Endothelial cell of umbilical vein (primary cell): ENCODE results near the gene LRRC10B. TPM values are rescaled to one million over a fixed set of nuclear protein-coding genes. Genes with fewer than 3 reads are reported as not detected.

Experiments
- BruUV-seq: library from RNA; stranded (reverse); fragments of 400-500 nt; replicated peaks from 2 replicates; lab custom pipeline; 2021; lab: Mats Ljungman, UMichigan
- CTCF ChIA-PET: fragments of 300-600, 350-600 bp; sonication (Branson Sonifier 250); formaldehyde crosslinking; loops from one replicate; lab custom pipeline; 2021; ENCODE audit warnings: antibody characterized with exemption, inconsistent platforms; lab: Charles Lee
- POLR2A ChIA-PET: fragments of 300-600, 350-600 bp; sonication (Branson Sonifier 250); formaldehyde crosslinking; loops from one replicate; lab custom pipeline; 2021; ENCODE audit warnings: antibody characterized with exemption, inconsistent platforms; lab: Charles Lee
- DNase-seq: peaks from one replicate; pipeline ENCODE4 v3.0.0-alpha.2; 2011; ENCODE audit warnings: low read depth, low spot score
- FAIRE-seq: peaks from 2 replicates; lab custom pipeline; 2011; peaks lifted over from hg19 to GRCh38; lab: Jason Lieb, UNC
- H2AFZ ChIP-seq: 2 replicates; pipeline ENCODE4 v1.6.0; 2012; ENCODE audit warnings: low read depth, low read length, control low read depth, inconsistent platforms
- H3K27ac ChIP-seq: 2 replicates; pipeline ENCODE4 v1.5.1; 2011; ENCODE audit warnings: low read depth, mild to moderate bottlenecking, control low read depth, low read length, moderate library complexity; ENCODE audit not compliant: insufficient read depth
- H3K27me3 ChIP-seq, 2 experiments: 2 replicates each; pipeline versions ENCODE4 v1.6.0 to v1.6.1; 2011; ENCODE audit warnings: low read length in 2 of 2, mixed read lengths in 1 of 2; ENCODE audit not compliant: control insufficient read depth in 2 of 2, insufficient read depth in 2 of 2
- H3K36me3 ChIP-seq, 2 experiments: 2 replicates in 1 of 2; 3 replicates in 1 of 2; pipeline ENCODE4 v1.5.1; 2011; ENCODE audit warnings: low read length in 2 of 2, mild to moderate bottlenecking in 1 of 2, moderate library complexity in 1 of 2; ENCODE audit not compliant: control insufficient read depth in 2 of 2, insufficient read depth in 2 of 2; ENCODE audit errors: extremely low read depth in 1 of 2
- H3K4me1 ChIP-seq: 3 replicates; pipeline ENCODE4 v1.5.1; 2011; ENCODE audit warnings: mild to moderate bottlenecking, low read length; ENCODE audit not compliant: control insufficient read depth, insufficient read depth; ENCODE audit errors: extremely low read depth
- H3K4me2 ChIP-seq: 2 replicates; pipeline ENCODE4 v1.6.1; 2011; ENCODE audit warnings: low read length, control low read depth, mixed read lengths; ENCODE audit not compliant: insufficient read depth
- H3K4me3 ChIP-seq, 3 experiments: fragments of 200-600 bp in 1 of 3; sonication (generic), shearing (Covaris generic) in 1 of 3; replicated peaks in 1 of 3; 2 replicates each; pipeline ENCODE4 v1.5.1; 2011 to 2016; ENCODE audit warnings: control low read depth in 3 of 3, low read length in 3 of 3, mild to moderate bottlenecking in 2 of 3, inconsistent platforms in 1 of 3, low read depth in 1 of 3, moderate library complexity in 1 of 3; ENCODE audit not compliant: insufficient read depth in 1 of 3
- H3K79me2 ChIP-seq: 2 replicates; pipeline ENCODE4 v1.6.0; 2012; ENCODE audit warnings: low read length, inconsistent platforms; ENCODE audit not compliant: control insufficient read depth, insufficient read depth
- H3K9ac ChIP-seq: replicated peaks from 2 replicates; pipeline ENCODE3; 2011; ENCODE audit warnings: low read length, control low read depth; ENCODE audit not compliant: insufficient read depth; ENCODE audit errors: extremely low read depth
- H3K9me1 ChIP-seq: replicated peaks from 3 replicates; pipeline ENCODE4 v1.6.0; 2011; ENCODE audit warnings: mild to moderate bottlenecking, low read length; ENCODE audit not compliant: control insufficient read depth, insufficient read depth; ENCODE audit errors: extremely low read depth
- H3K9me3 ChIP-seq: replicated peaks from 2 replicates; pipeline ENCODE4 v1.5.1; 2012; ENCODE audit warnings: low read length, inconsistent platforms; ENCODE audit not compliant: control insufficient read depth, insufficient read depth
- H4K20me1 ChIP-seq: replicated peaks from 2 replicates; pipeline ENCODE3; 2011; ENCODE audit warnings: mild to moderate bottlenecking, low read length; ENCODE audit not compliant: control insufficient read depth, insufficient read depth; ENCODE audit errors: extremely low read depth
- EZH2 ChIP-seq: IDR thresholded peaks from 2 replicates; pipeline ENCODE4 v1.6.1; 2012; ENCODE audit warnings: borderline replicate concordance, low read depth, mild to moderate bottlenecking, moderate library complexity, low read length, inconsistent platforms; ENCODE audit not compliant: severe bottlenecking
- FOS ChIP-seq: IDR thresholded peaks from 2 replicates; pipeline ENCODE4 v1.6.1; 2011; ENCODE audit warnings: mild to moderate bottlenecking, low read length, moderate library complexity, borderline replicate concordance; ENCODE audit not compliant: insufficient read depth
- GATA2 ChIP-seq: IDR thresholded peaks from 2 replicates; pipeline ENCODE4 v1.7.0; 2011; ENCODE audit warnings: low read depth, mild to moderate bottlenecking, moderate library complexity, mixed read lengths, low read length; ENCODE audit not compliant: insufficient read length, insufficient read depth
- JUN ChIP-seq: IDR thresholded peaks from 2 replicates; pipeline ENCODE4 v1.6.1; 2011; ENCODE audit warnings: borderline replicate concordance, low read depth; ENCODE audit not compliant: insufficient read length, insufficient read depth
- MYC ChIP-seq: IDR thresholded peaks from one replicate; pipeline ENCODE4 v1.6.1; 2011; ENCODE audit warnings: mild to moderate bottlenecking, low read depth, low read length
- POLR2A ChIP-seq: IDR thresholded peaks from 2 replicates; pipeline ENCODE4 v1.6.1; 2012; ENCODE audit warnings: low read depth, mild to moderate bottlenecking, control low read depth, low read length
- POLR2AphosphoS5 ChIP-seq: IDR thresholded peaks from 2 replicates; pipeline ENCODE4 v1.6.1; 2012; ENCODE audit warnings: low read depth, mild to moderate bottlenecking, control low read depth, low read length, moderate library complexity; ENCODE audit not compliant: insufficient read depth
- dilution Hi-C: fragments of 300-500 bp; cut with MboI; formaldehyde crosslinking; loops from one replicate; pipeline ENCODE4 v1.15.0; 2019; ENCODE audit warnings: low sequenced_read_pairs; ENCODE audit not compliant: extremely low pct_ligation_motif_present
- intact Hi-C: fragments of 100-400 bp; cut with micrococcal nuclease; formaldehyde crosslinking; loops from one replicate; pipeline ENCODE4 v1.10.0; 2022
- polyA plus RNA-seq, 4 experiments: library from polyadenylated mRNA; depleted of rRNA in 3 of 4; stranded (reverse) in 3 of 4; unstranded in 1 of 4; fragments of >200 nt; gene quantifications; 2 replicates each; pipeline versions ENCODE4 v1.2.1 to v1.2.3, GENCODE V29; 2011 to 2012; ENCODE audit warnings: missing spikeins in 1 of 4
- total RNA-seq: library from RNA; stranded (reverse); gene quantifications from 2 replicates; pipeline ENCODE4 v1.2.3, GENCODE V29; 2021
- TF ChIP-seq, protein P1 (sequence below), 2 donors: IDR thresholded peaks; 1 replicate in 1 of 2; 2 replicates in 1 of 2; pipeline ENCODE4 v1.5.1; 2011; ENCODE audit warnings: low read length in 2 of 2, mild to moderate bottlenecking in 2 of 2, moderate library complexity in 2 of 2, control low read depth in 1 of 2, inconsistent platforms in 1 of 2, low read depth in 1 of 2; ENCODE audit not compliant: insufficient read depth in 1 of 2; ENCODE audit errors: extremely low read depth in 1 of 2
- TF ChIP-seq, protein P2 (sequence below): IDR thresholded peaks from 2 replicates; pipeline ENCODE4 v1.6.1; 2011; ENCODE audit not compliant: insufficient read depth, insufficient read length

Gene LRRC10B
- total and polyA plus RNA-seq, 2 donors (not counting 3 experiments of a cell fraction or from before 2014, with no cell fraction given): not detected

DNA sequence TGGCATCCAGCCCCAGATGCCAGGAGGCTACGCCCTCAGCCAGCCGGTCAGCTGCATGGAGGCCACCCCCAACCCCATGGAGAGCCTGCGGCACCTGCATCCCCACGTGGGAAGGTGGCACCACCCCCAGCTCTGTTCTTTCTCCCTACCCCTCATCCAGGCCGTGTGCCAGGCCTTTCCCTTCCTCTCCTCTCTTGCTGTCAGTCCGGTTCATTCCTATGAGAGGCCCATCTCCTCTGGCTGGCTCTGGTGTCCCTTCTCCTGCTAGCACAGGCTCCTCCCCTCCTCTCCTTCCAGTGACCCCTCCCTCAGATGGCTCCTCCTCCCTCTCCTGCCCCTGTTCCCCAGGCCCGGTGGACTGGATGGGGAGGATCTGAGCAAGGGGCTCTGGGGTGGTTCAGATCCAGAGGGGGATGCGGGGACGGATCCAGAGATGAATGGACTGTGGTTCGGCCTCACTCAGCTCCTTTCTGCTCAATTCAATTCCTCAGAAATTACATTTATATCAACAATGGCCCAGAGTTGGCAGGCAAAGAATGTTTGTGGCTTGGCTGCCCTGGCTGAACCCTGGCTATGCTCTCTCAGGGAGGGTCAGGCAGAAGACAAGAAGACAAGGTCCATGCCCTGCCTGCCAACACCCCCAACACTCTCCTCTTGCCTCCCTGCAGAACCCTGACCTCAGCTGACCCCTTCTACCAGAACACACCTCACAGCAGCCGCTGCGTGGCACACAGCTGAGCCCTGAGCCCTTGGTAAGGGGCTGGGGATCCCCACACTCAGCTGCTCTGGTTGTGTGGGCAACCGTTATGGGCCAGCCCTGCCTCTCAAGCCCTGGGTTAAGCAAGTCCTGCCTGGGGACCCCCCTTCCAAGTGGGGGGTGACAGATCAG lies 18.5 kb upstream of the LRRC10B start:
- H3K9ac ChIP-seq: no peak overlapping the region
- DNase-seq (no peak), FAIRE-seq (no peak)
- dilution Hi-C loops: no loop called here
- H3K79me2 ChIP-seq: no peaks in the 10 kb centered on the region
- TF ChIP-seq JUN (no peak), MYC (no peak), GATA2 (no peak), POLR2A (no peak), EZH2 (no peak), FOS (no peak), POLR2AphosphoS5 (no peak)
- TF ChIP-seq, protein P1, sequence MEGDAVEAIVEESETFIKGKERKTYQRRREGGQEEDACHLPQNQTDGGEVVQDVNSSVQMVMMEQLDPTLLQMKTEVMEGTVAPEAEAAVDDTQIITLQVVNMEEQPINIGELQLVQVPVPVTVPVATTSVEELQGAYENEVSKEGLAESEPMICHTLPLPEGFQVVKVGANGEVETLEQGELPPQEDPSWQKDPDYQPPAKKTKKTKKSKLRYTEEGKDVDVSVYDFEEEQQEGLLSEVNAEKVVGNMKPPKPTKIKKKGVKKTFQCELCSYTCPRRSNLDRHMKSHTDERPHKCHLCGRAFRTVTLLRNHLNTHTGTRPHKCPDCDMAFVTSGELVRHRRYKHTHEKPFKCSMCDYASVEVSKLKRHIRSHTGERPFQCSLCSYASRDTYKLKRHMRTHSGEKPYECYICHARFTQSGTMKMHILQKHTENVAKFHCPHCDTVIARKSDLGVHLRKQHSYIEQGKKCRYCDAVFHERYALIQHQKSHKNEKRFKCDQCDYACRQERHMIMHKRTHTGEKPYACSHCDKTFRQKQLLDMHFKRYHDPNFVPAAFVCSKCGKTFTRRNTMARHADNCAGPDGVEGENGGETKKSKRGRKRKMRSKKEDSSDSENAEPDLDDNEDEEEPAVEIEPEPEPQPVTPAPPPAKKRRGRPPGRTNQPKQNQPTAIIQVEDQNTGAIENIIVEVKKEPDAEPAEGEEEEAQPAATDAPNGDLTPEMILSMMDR (IDR thresholded peaks at IDR 0.05; ENCODE audit: extremely low read depth in 1 of 2, insufficient read depth in 1 of 2, low read depth in 1 of 2, low read length in 2 of 2): no peak
- TF ChIP-seq, protein P2, sequence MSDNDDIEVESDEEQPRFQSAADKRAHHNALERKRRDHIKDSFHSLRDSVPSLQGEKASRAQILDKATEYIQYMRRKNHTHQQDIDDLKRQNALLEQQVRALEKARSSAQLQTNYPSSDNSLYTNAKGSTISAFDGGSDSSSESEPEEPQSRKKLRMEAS: no peak
- H3K27me3 ChIP-seq: no peaks in the 10 kb centered on the region
- H3K4me1 ChIP-seq: no peaks in the 10 kb centered on the region
- no peaks in the 10 kb centered on the region for H3K9me3 ChIP-seq
- POLR2A ChIA-PET: no interaction called here
- no peak overlapping the region for H3K4me2 ChIP-seq
- BruUV-seq: no TSS peak
- no peak overlapping the region for H2AFZ ChIP-seq
- no peaks in the 10 kb centered on the region for H3K9me1 ChIP-seq
- CTCF ChIA-PET: interaction anchor here (1.3 to 4.1 kb wide), 4 partner anchors 8 to 149 kb away, joined by 6 to 20 read pairs (median 10); no protein-coding TSS in a partner anchor
- H3K27ac ChIP-seq: no peak overlapping the region
- no peaks in the 10 kb centered on the region for H4K20me1 ChIP-seq
- intact Hi-C loops: no loop called here
- H3K36me3 ChIP-seq: no peaks in the 10 kb centered on the region
- no peak overlapping the region for H3K4me3 ChIP-seq
